ENCODE data around the gene ITSN2.

DNA sequence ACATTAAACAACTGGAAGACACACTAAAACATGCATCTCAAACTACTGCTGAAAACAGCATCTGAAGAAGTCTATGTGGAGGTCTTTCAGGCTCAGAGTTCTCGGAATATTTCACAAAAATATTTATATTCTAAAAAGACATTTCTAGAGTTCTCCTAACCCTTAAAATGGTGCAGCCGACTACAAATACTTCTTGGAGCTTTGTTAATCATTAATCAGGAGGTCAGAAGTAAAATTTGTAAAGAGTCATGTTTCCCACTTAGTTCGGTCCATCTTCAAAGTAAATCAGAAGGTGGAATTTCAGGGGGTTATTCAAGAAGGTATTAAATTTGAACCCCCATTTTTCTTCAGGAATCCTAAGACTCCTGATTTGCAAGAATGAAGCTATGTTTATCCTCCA, 112.7 kb downstream of the ITSN2 start:
- TF ChIP-seq POLR2A (IDR thresholded peaks at IDR 0.05; ENCODE audit: borderline replicate concordance, extremely low read depth, insufficient read depth, insufficient read length) (no peak), POLR2AphosphoS5 (IDR thresholded peaks at IDR 0.05; ENCODE audit: low read depth, low read length) (no peak), EZH2phosphoT487 (IDR thresholded peaks at IDR 0.05; ENCODE audit: borderline replicate concordance) (no peak), EZH2 (IDR thresholded peaks at IDR 0.05) (no peak)
- TF ChIP-seq, protein P1, sequence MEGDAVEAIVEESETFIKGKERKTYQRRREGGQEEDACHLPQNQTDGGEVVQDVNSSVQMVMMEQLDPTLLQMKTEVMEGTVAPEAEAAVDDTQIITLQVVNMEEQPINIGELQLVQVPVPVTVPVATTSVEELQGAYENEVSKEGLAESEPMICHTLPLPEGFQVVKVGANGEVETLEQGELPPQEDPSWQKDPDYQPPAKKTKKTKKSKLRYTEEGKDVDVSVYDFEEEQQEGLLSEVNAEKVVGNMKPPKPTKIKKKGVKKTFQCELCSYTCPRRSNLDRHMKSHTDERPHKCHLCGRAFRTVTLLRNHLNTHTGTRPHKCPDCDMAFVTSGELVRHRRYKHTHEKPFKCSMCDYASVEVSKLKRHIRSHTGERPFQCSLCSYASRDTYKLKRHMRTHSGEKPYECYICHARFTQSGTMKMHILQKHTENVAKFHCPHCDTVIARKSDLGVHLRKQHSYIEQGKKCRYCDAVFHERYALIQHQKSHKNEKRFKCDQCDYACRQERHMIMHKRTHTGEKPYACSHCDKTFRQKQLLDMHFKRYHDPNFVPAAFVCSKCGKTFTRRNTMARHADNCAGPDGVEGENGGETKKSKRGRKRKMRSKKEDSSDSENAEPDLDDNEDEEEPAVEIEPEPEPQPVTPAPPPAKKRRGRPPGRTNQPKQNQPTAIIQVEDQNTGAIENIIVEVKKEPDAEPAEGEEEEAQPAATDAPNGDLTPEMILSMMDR (IDR thresholded peaks at IDR 0.05 in 2 of 3, conservative IDR thresholded peaks at IDR 0.05 in 1 of 3; ENCODE audit: borderline replicate concordance in 1 of 3, insufficient read depth in 1 of 3, low read depth in 2 of 3, low read length in 2 of 3), result no peak

All from HCT116 (cell line).